ENCODE data around the gene RACK1. TPM values are rescaled to one million over a fixed set of nuclear protein-coding genes. Genes with fewer than 3 reads are reported as not detected.

The RACK1 gene
- total RNA-seq, 2 experiments from 2014 or later: 2,077 to 5,614 TPM

DNA sequence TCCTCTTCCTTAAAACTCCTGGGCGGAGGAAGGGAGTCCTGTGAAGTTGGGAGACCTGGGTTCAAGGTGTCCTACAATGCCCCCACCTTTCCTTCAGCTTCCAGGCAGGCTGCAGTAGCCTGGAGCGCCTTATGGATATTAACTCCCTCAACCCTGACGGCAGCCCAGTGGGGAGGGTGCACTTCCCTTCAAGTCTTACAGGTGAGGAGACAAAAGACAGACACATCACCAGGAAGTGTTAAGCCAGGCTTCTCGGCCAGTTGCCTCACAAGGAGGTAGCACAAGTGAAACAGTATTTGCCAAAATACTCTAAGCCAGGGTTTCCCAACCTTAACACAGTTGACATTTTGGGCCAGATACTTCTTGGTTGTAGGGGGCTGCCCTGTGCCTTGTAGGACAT, 42.9 kb downstream of the RACK1 start:
- Histone ChIP-seq H3K79me2 (ENCODE audit: insufficient read depth, low read depth, low read length) (no peaks in the 10 kb centered on the region), H3K4me3 (ENCODE audit: low read depth, low read length, poor library complexity, severe bottlenecking) (no peak overlapping the region), H3K4me1 (ENCODE audit: insufficient read depth, low read length, poor library complexity, severe bottlenecking) (peaks cover 60% of the 10 kb centered on the region), H3K4me2 (ENCODE audit: low read length) (peak overlapping the region; percentile 44), H4K20me1 (ENCODE audit: insufficient read depth, low read length) (no peaks in the 10 kb centered on the region), H3K27ac (ENCODE audit: low read depth, low read length, poor library complexity, severe bottlenecking) (no peak overlapping the region), H3K36me3 (ENCODE audit: insufficient read depth, low read length) (no peaks in the 10 kb centered on the region), H3K9me3 (ENCODE audit: low read length) (no peaks in the 10 kb centered on the region), H3K9me2 (ENCODE audit: insufficient read depth, low read length) (no peaks in the 10 kb centered on the region), H2AFZ (ENCODE audit: low read length) (peak overlapping the region; percentile 61; the same call in 1 of the 2 replicates)
- CTCF ChIA-PET (ENCODE audit: unreplicated experiment): no interaction called here
- TF ChIP-seq, protein P1, sequence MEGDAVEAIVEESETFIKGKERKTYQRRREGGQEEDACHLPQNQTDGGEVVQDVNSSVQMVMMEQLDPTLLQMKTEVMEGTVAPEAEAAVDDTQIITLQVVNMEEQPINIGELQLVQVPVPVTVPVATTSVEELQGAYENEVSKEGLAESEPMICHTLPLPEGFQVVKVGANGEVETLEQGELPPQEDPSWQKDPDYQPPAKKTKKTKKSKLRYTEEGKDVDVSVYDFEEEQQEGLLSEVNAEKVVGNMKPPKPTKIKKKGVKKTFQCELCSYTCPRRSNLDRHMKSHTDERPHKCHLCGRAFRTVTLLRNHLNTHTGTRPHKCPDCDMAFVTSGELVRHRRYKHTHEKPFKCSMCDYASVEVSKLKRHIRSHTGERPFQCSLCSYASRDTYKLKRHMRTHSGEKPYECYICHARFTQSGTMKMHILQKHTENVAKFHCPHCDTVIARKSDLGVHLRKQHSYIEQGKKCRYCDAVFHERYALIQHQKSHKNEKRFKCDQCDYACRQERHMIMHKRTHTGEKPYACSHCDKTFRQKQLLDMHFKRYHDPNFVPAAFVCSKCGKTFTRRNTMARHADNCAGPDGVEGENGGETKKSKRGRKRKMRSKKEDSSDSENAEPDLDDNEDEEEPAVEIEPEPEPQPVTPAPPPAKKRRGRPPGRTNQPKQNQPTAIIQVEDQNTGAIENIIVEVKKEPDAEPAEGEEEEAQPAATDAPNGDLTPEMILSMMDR (conservative IDR thresholded peaks at IDR 0.05; ENCODE audit: low read length): no peak
- no peak for TF ChIP-seq EZH2phosphoT487 (IDR thresholded peaks at IDR 0.05; ENCODE audit: borderline replicate concordance, low read depth, low read length)
- intact Hi-C loops (cut with micrococcal nuclease; ENCODE audit: unreplicated experiment): no loop called here
- POLR2A ChIA-PET: interaction anchor here (1.5 kb wide), 1 partner anchor 11 kb away, joined by 6 read pairs; no protein-coding TSS in a partner anchor
- DNase-seq (ENCODE audit: low spot score): peak; percentile 53
- BruUV-seq (replicated peaks): no TSS peak

GRCh38 chr5:181199881-181200638, 43.6 kb downstream of the RACK1 start:
- POLR2A ChIA-PET: interaction anchor here (0.8 to 2.5 kb wide), 3 partner anchors 8 to 13 kb away, joined by 3 to 11 read pairs (median 4); no protein-coding TSS in a partner anchor
- Histone ChIP-seq H3K4me2 (ENCODE audit: low read length) (peak overlapping the region; percentile 44), H3K9me3 (ENCODE audit: low read length) (no peaks in the 10 kb centered on the region), H3K27ac (ENCODE audit: low read depth, low read length, poor library complexity, severe bottlenecking) (no peak overlapping the region), H3K4me3 (ENCODE audit: low read depth, low read length, poor library complexity, severe bottlenecking) (no peak overlapping the region), H3K36me3 (ENCODE audit: insufficient read depth, low read length) (no peaks in the 10 kb centered on the region), H3K79me2 (ENCODE audit: insufficient read depth, low read depth, low read length) (no peaks in the 10 kb centered on the region), H4K20me1 (ENCODE audit: insufficient read depth, low read length) (no peaks in the 10 kb centered on the region), H3K4me1 (ENCODE audit: insufficient read depth, low read length, poor library complexity, severe bottlenecking) (peaks cover 55% of the 10 kb centered on the region), H3K9me2 (ENCODE audit: insufficient read depth, low read length) (no peaks in the 10 kb centered on the region), H2AFZ (ENCODE audit: low read length) (peak overlapping the region; percentile 61; the same call in 1 of the 2 replicates)
- DNase-seq (ENCODE audit: low spot score): no peak
- intact Hi-C loops (cut with micrococcal nuclease; ENCODE audit: unreplicated experiment): no loop called here
- CTCF ChIA-PET (ENCODE audit: unreplicated experiment): no interaction called here
- BruUV-seq (replicated peaks): no TSS peak
- TF ChIP-seq, protein P1 (conservative IDR thresholded peaks at IDR 0.05; ENCODE audit: low read length): no peak
- TF ChIP-seq EZH2phosphoT487 (IDR thresholded peaks at IDR 0.05; ENCODE audit: borderline replicate concordance, low read depth, low read length): no peak
